ACC112 (cell line): ENCODE data around the gene FAM162B.
"Not testable (repeated sequence)": the region's sequence is repeated elsewhere in the genome, so short reads cannot be mapped to it uniquely, and the experiment has no call there.

ENCODE experiments used
- H2AFZ ChIP-seq: fragments of 200-600 bp; sonication (generic); one replicate; pipeline ENCODE4 v1.6.0; 2017; ENCODE audit warnings: antibody characterized with exemption, low read length; ENCODE audit not compliant: unreplicated experiment
- H3K27ac ChIP-seq: fragments of 200-600 bp; sonication (generic); 2 replicates; pipeline ENCODE4 v1.5.1; 2014; ENCODE audit warnings: low read depth, mild to moderate bottlenecking, antibody characterized with exemption, low read length, moderate library complexity
- H3K27me3 ChIP-seq: fragments of 200-600 bp; sonication (generic); 2 replicates; pipeline ENCODE4 v1.6.1; 2014; ENCODE audit warnings: mild to moderate bottlenecking, antibody characterized with exemption, low read length, moderate library complexity, mixed read lengths; ENCODE audit not compliant: insufficient read depth
- H3K36me3 ChIP-seq: fragments of 200-600 bp; sonication (generic); 2 replicates; pipeline ENCODE4 v1.6.1; 2016; ENCODE audit warnings: mild to moderate bottlenecking, antibody characterized with exemption, low read length, moderate library complexity, mixed read lengths; ENCODE audit not compliant: insufficient read depth
- H3K4me1 ChIP-seq: fragments of 200-600 bp; sonication (generic); one replicate; pipeline ENCODE4 v1.6.1; 2016; ENCODE audit warnings: low read length, mixed read lengths; ENCODE audit not compliant: insufficient read depth, unreplicated experiment, control insufficient read depth
- H3K4me3 ChIP-seq: fragments of 200-600 bp; sonication (generic); 2 replicates; pipeline ENCODE4 v1.5.1; 2014; ENCODE audit warnings: mild to moderate bottlenecking, low read depth, low read length
- H3K79me2 ChIP-seq: fragments of 200-600 bp; sonication (generic); one replicate; pipeline ENCODE4 v1.6.0; 2016; ENCODE audit warnings: low read length; ENCODE audit not compliant: control insufficient read depth, unreplicated experiment, insufficient read depth

Gene FAM162B

GRCh38 chr6:116730513-116730912 lies 35.0 kb downstream of the FAM162B start:
- no peaks in the 10 kb centered on the region for H3K79me2 ChIP-seq

GRCh38 chr6:116726947-116727346 lies 38.6 kb downstream of the FAM162B start:
- Histone ChIP-seq H2AFZ (no peak overlapping the region), H3K36me3 (peaks cover 14% of the 10 kb centered on the region), H3K4me1 (no peaks in the 10 kb centered on the region), H3K27ac (no peak overlapping the region), H3K4me3 (no peak overlapping the region), H3K27me3 (no peaks in the 10 kb centered on the region), H3K79me2 (no peaks in the 10 kb centered on the region)

More at GRCh38 chr6:116730513-116730912, 35.0 kb downstream of the FAM162B start:
- no peaks in the 10 kb centered on the region for H3K27me3 ChIP-seq
- H3K27ac ChIP-seq, result no peak overlapping the region
- H3K4me1 ChIP-seq, result no peaks in the 10 kb centered on the region
- H3K36me3 ChIP-seq, result peaks cover 3% of the 10 kb centered on the region
- no peak overlapping the region for H3K4me3 ChIP-seq
- no peak overlapping the region for H2AFZ ChIP-seq

- Histone ChIP-seq H3K36me3 (peaks cover 17% of the 10 kb centered on the region), H3K27me3 (no peaks in the 10 kb centered on the region), H2AFZ (no peak overlapping the region), H3K4me1 (no peaks in the 10 kb centered on the region), H3K4me3 (no peak overlapping the region), H3K27ac (no peak overlapping the region), H3K79me2 (no peaks in the 10 kb centered on the region)
These were observed 50.8 kb downstream of the FAM162B start for GRCh38 chr6:116714761-116715160.

- Histone ChIP-seq H3K4me1 (no peaks in the 10 kb centered on the region), H3K36me3 (peaks cover 17% of the 10 kb centered on the region), H3K27ac (no peak overlapping the region), H3K4me3 (no peak overlapping the region), H3K27me3 (no peaks in the 10 kb centered on the region), H3K79me2 (no peaks in the 10 kb centered on the region), H2AFZ (no peak overlapping the region)
These were observed 51.2 kb downstream of the FAM162B start for GRCh38 chr6:116714296-116714695.

GRCh38 chr6:116705917-116706316 lies 59.6 kb downstream of the FAM162B start:
- Histone ChIP-seq H3K27ac (no peak overlapping the region), H3K36me3 (peaks cover 9% of the 10 kb centered on the region; the same call in 1 of the 2 replicates), H3K79me2 (no peaks in the 10 kb centered on the region), H2AFZ (no peak overlapping the region), H3K4me3 (no peak overlapping the region), H3K27me3 (no peaks in the 10 kb centered on the region), H3K4me1 (no peaks in the 10 kb centered on the region)

- H3K4me3 ChIP-seq, result not testable (repeated sequence)
These were observed 61.6 kb downstream of the FAM162B start for GRCh38 chr6:116703888-116704287.

More at GRCh38 chr6:116703888-116704287, 61.6 kb downstream of the FAM162B start:
- not testable (repeated sequence) for H3K79me2 ChIP-seq, H3K4me1 ChIP-seq, H3K27me3 ChIP-seq, H3K27ac ChIP-seq, H2AFZ ChIP-seq, H3K36me3 ChIP-seq
